HG03354 (cell line): ENCODE data around the gene LYST.
"Not testable (repeated sequence)": the region's sequence is repeated elsewhere in the genome, so short reads cannot be mapped to it uniquely, and the experiment has no call there.

Source experiments
- ATAC-seq: cut with Tn5 transposase; IDR thresholded peaks from one replicate; pipeline ENCODE4 v1.9.1; 2021; ENCODE audit warnings: mild to moderate bottlenecking; ENCODE audit not compliant: unreplicated experiment, poor library complexity, severe bottlenecking

The LYST gene

GRCh38 chr1:235861857-235862256 lies 4.8 kb downstream of the LYST start:
- no peak for ATAC-seq

DNA sequence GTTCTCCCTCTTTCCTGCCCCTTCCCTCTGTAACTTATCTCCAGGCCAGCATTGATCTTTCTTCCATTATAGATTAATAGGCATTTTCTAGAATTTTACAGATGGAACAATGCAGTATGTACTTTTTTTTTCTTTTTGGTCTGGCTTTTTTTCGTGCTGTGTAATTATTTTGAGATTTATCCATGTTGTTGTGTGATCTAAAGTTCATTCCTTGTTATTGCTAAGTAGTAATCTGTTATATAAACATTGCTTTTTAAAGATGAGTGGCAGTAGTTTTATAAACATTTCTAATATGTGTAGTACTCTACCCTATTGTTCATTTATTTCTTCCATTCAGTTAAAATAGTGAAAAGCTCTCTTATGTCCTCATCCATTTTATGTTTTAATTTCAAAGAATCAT lies 5.9 kb downstream of the LYST start:
- no peak for ATAC-seq

- no peak for ATAC-seq
Measured at GRCh38 chr1:235859789-235860188, 6.9 kb downstream of the LYST start.

DNA sequence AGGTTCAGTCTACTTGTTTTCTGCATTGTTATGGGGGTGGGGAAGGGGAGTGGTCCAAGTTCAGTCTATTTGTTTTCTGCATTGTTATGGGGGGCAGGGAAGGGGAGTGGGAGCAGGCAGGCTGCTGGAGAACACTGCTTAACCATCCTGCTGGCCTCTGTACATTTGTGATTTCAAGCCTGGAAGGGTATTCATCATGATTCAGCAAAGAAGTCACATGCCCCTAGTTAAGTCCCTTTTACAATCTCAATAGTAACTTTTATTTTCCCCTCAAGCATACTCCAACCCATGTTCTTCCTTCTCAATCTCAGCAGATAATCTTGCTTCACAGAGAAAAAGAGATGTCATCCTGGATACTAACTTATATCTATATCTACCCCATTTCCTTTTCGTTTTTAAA lies 7.9 kb downstream of the LYST start:
- no peak for ATAC-seq

- ATAC-seq: no peak
Measured at GRCh38 chr1:235857756-235858155, 8.9 kb downstream of the LYST start.

DNA sequence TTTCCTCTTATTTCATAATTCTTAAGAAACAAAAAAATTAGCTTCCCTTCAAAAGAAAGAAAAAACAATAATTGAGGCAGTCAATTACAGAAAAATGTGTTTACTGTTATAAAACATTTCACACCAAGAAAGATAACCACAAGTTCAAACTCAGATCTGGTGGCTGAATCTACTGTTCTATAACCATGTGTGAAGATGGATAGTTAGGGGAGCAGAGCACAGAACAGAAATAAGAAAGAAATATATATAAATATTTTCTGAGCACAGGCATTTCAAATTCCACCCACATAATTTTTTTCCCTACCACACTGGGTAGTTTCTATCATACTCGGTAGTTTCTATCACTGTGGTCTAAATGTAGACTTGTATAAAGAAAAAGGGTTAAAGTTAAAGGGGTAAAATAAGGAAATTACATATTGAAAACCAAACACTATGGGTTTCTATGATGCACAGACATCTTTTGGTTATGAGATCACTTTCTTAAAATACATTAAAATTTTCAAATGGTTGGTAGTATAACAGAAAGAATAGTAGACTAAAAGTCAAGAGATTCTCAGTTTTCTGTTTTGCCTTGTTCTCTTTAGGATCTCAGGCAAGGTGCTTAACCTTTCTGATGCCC lies 10.8 kb downstream of the LYST start:
- ATAC-seq: peak; percentile 56

- no peak for ATAC-seq
Measured at GRCh38 chr1:235854347-235854746, 12.4 kb downstream of the LYST start.

GRCh38 chr1:235853653-235854052 lies 13.1 kb downstream of the LYST start:
- ATAC-seq: no peak

DNA sequence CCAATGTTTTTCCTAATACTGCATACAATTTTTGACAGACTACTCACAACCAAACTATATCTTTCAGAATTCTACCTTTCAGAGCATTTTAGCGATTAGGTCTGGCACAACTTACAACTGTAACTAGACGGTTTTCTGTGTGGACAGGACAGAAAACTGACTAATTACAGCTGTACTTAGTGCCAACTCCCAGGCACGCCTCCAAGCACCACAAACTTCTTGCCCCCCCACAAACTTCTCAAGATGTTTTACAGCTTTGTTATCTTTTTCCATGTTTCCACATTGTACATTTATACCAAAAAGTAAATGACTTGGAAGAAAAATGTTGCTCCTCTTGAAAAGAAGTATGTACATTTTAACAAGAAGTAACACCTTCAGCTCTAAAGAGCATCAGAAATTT lies 13.8 kb downstream of the LYST start:
- no peak for ATAC-seq

GRCh38 chr1:235851939-235852338 lies 14.8 kb downstream of the LYST start:
- no peak for ATAC-seq

- ATAC-seq: not testable (repeated sequence)
Measured at GRCh38 chr1:235848251-235848650, 18.5 kb downstream of the LYST start.

GRCh38 chr1:235845656-235846107 lies 21.0 kb downstream of the LYST start:
- not testable (repeated sequence) for ATAC-seq

GRCh38 chr1:235844776-235845175 lies 21.9 kb downstream of the LYST start:
- ATAC-seq: no peak

DNA sequence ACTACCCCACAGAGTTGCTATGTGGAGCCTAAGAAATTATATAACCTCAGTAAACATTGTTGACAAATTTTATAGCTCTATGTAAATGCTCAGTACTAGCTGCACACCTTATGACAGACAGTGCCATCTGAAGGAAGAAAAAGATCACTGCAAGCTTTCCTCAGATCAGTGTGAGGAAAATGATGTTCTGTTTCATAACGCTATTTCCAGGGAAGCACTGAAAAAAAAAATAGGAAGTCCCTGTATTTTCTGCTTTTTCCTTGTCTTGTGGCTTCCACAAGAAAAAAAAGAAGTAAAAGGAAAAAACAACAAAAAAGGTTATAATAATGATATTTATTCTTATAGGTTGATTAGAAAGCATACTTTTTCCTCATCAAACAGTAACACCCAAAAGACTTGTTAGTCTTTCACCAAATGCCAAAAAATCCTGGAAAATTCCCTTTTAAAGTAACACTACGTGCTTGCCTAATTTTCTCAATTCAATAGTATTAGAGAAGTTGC lies 23.2 kb downstream of the LYST start:
- peak; percentile 73 for ATAC-seq

DNA sequence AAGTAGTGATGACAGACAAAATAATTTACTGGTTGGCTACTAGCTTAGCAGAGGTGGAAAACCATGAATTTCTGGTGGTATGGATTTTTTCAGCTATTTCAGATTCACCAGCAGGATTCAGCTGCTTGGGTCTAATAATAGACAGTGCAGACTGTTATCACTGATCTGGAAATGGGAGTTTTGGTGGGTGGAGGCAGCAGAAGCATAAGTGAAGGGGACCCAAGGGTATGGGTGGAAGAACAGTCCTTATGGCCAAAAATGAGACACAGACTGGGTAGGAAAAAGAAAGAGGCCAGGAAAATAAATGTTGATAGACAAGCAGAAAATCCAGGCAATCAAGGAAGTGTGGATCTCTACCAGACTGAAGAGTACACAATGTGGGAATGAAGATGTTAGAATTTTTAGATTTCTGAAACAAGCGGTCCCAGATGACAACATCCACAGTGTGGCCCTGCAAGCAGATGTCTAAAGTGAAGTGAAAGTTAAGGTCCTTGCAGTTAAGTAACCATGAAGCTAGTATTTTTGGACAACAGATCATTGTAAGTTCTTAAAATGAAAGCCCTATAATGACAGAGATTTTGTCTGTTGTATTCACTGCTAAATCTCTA lies 24.7 kb downstream of the LYST start:
- peak; percentile 77 for ATAC-seq

GRCh38 chr1:235838021-235838420 lies 28.7 kb downstream of the LYST start:
- ATAC-seq: no peak

- ATAC-seq: no peak
Measured at GRCh38 chr1:235835226-235835625, 31.5 kb downstream of the LYST start.

DNA sequence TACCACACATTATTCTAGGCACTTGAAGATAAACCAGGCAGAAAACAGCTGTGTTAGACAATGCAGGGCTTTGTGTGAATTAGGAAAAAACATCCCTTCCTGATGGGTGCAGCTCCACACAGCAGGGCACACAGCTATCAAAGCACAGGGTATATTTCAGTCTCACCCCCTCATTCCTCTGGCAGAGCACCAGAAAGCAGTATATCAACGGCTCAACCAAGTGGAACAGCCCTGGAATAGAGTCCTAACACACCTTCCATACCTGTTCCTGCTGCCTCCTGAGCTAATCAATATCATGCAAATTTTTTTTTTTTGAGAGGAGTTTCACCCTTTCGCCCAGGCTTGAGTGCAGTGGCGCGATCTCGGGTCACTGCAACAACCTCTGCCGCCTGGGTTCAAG lies 32.1 kb downstream of the LYST start:
- no peak for ATAC-seq

GRCh38 chr1:235832011-235832410 lies 34.7 kb downstream of the LYST start:
- no peak for ATAC-seq

DNA sequence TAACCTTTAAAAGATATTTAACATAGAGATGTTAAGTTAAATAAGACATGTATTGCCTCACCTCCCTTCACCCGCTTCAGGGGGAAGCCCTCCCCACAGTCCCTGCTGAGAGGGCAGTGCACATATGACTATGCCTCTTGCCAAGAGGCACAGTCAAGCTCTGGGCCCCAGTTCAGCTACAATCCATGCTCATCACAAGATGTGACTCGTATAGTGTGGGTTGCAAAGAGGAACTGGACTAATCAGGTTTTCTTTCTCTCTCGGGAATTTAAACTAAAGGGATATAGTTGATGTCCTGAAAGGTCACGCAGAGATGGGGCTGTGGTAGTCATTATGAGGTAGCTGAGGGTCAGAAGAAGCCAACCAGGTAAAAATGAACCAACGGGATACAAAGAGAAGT lies 35.6 kb downstream of the LYST start:
- peak; percentile 90 for ATAC-seq

- no peak for ATAC-seq
Measured at GRCh38 chr1:235826102-235826854, 40.4 kb downstream of the LYST start.
